CD8-positive, alpha-beta memory T cell (primary cell): ENCODE data around the gene FBXW7. TPM values are rescaled to one million over a fixed set of nuclear protein-coding genes. Genes with fewer than 3 reads are reported as not detected.

ENCODE experiments used
- CTCF ChIA-PET: fragments of 350-600 bp; sonication (Branson Sonifier 250); formaldehyde crosslinking; loops from one replicate; lab custom pipeline; 2021; ENCODE audit warnings: antibody characterized with exemption; lab: Charles Lee
- POLR2A ChIA-PET: fragments of 350-600 bp; sonication (Branson Sonifier 250); formaldehyde crosslinking; loops from one replicate; lab custom pipeline; 2021; ENCODE audit warnings: antibody characterized with exemption; lab: Charles Lee
- DNase-seq, 5 donors: peaks; one replicate each; pipeline versions ENCODE4 v3.0.0 to v3.0.0-alpha.2; 2020 to 2022; ENCODE audit warnings: mixed read lengths in 1 of 5
- H3K27ac ChIP-seq: one replicate; pipeline ENCODE4 v1.7.0; 2013; ENCODE audit warnings: low read depth, mild to moderate bottlenecking, low read length, moderate library complexity
- H3K27me3 ChIP-seq: 2 replicates; pipeline ENCODE4 v1.7.0; 2013; ENCODE audit warnings: low read length, mild to moderate bottlenecking; ENCODE audit not compliant: insufficient read depth, poor library complexity, severe bottlenecking
- H3K36me3 ChIP-seq: 2 replicates; pipeline ENCODE4 v1.7.0; 2013; ENCODE audit warnings: mild to moderate bottlenecking, low read length, moderate library complexity; ENCODE audit not compliant: insufficient read depth
- H3K4me1 ChIP-seq: 2 replicates; pipeline ENCODE4 v1.7.0; 2013; ENCODE audit warnings: mild to moderate bottlenecking, low read length, moderate library complexity; ENCODE audit not compliant: insufficient read depth
- H3K4me3 ChIP-seq: 2 replicates; pipeline ENCODE4 v1.7.0; 2013; ENCODE audit warnings: mild to moderate bottlenecking, low read length
- H3K9me3 ChIP-seq: 2 replicates; pipeline ENCODE4 v1.7.0; 2013; ENCODE audit warnings: mild to moderate bottlenecking, low read length
- H3K27ac Mint-ChIP-seq, 8 donors: one replicate each; pipeline ENCODE4 v1.8.0; 2020 to 2021; ENCODE audit warnings: mixed read lengths in 8 of 8, mild to moderate bottlenecking in 6 of 8, inconsistent platforms in 3 of 8, moderate library complexity in 3 of 8
- H3K27me3 Mint-ChIP-seq, 2 donors: one replicate each; pipeline ENCODE4 v1.8.0; 2020 to 2021; ENCODE audit warnings: mixed read lengths in 2 of 2, mild to moderate bottlenecking in 1 of 2, moderate library complexity in 1 of 2
- H3K36me3 Mint-ChIP-seq, 3 donors: one replicate each; pipeline ENCODE4 v1.8.0; 2020 to 2021; ENCODE audit warnings: mixed read lengths in 3 of 3, inconsistent platforms in 1 of 3, mild to moderate bottlenecking in 1 of 3
- H3K4me1 Mint-ChIP-seq, 3 donors: one replicate each; pipeline ENCODE4 v1.8.0; 2020 to 2021; ENCODE audit warnings: mixed read lengths in 3 of 3, inconsistent platforms in 1 of 3, mild to moderate bottlenecking in 1 of 3
- H3K4me3 Mint-ChIP-seq, 7 donors: one replicate each; pipeline ENCODE4 v1.8.0; 2020 to 2021; ENCODE audit warnings: mixed read lengths in 7 of 7, mild to moderate bottlenecking in 6 of 7, moderate library complexity in 4 of 7, inconsistent platforms in 2 of 7
- H3K9me3 Mint-ChIP-seq, 5 donors: one replicate each; pipeline ENCODE4 v1.8.0; 2020 to 2022; ENCODE audit warnings: mixed read lengths in 5 of 5, mild to moderate bottlenecking in 3 of 5, moderate library complexity in 2 of 5, inconsistent platforms in 1 of 5
- polyA plus RNA-seq: library from polyadenylated mRNA; unstranded; fragments of 300-500 nt; fragmentation: Illumina TruSeq; gene quantifications from one replicate; pipeline ENCODE4 v1.2.3, GENCODE V29; 2021
- total RNA-seq, 2 experiments: library from RNA; stranded (reverse); gene quantifications; one replicate each; pipeline ENCODE4 v1.2.3, GENCODE V29; 2021

FBXW7 gene, protein sequence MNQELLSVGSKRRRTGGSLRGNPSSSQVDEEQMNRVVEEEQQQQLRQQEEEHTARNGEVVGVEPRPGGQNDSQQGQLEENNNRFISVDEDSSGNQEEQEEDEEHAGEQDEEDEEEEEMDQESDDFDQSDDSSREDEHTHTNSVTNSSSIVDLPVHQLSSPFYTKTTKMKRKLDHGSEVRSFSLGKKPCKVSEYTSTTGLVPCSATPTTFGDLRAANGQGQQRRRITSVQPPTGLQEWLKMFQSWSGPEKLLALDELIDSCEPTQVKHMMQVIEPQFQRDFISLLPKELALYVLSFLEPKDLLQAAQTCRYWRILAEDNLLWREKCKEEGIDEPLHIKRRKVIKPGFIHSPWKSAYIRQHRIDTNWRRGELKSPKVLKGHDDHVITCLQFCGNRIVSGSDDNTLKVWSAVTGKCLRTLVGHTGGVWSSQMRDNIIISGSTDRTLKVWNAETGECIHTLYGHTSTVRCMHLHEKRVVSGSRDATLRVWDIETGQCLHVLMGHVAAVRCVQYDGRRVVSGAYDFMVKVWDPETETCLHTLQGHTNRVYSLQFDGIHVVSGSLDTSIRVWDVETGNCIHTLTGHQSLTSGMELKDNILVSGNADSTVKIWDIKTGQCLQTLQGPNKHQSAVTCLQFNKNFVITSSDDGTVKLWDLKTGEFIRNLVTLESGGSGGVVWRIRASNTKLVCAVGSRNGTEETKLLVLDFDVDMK
- total RNA-seq (10 to 100 TPM; 46.6 to 54.3 TPM), polyA plus RNA-seq (42.7 TPM)

DNA sequence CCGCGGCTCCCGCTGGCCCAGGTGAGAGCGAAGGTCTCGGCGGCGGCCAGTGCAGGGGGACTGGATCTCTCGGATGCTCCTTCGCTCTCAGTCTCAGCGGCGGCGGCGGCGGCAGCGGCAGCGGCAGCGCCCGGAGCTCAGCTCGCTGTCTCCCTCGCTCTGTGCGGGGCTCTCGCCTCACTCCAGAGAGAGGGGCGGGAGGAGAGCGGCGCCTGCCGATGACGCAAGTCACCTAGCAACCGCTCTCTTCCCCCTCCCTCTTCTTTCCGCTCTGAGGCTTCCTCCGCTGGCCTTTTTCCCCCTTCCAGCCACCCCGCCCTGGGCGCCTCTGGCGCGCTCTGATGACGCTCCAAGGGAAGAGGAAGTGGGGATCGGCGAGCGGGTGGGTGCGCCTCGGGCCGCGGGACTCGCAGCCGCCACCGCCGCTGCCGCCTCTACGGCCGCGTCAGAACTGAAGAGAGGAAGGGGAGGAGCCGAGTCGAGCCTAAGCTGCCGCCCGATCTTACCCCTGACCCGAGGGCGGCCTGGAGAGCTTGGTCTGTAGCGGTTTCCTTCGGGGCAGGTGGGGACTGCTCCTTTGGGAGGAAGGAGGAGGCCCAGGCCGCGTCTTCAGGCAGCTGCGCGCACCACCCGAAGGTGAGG is at the start of gene FBXW7:
Gene FBXW7 (minus strand): TSS at position 190 of the 642 bp plus-strand sequence. CDS start 124,289 bp downstream, outside the sequence.
- H3K4me1 Mint-ChIP-seq: peaks cover 68 to 75% (median 73%) of the 10 kb centered on the region in 3 donors
- peak; percentile 98 to 100 (median 100) for DNase-seq
- ChIA-PET POLR2A (interaction anchor here (0.6 to 3.8 kb wide), 17 partner anchors 9 to 435 kb away, joined by 3 to 41 read pairs (median 4); partner anchors contain the start of gene TMEM154), CTCF (interaction anchor here (0.8 to 6.9 kb wide), 10 partner anchors 8 to 199 kb away, joined by 3 to 40 read pairs (median 6); no protein-coding TSS in a partner anchor)
- H3K27ac ChIP-seq: peak within 1 kb of the TSS; percentile 98
- peak within 1 kb of the TSS; percentile 89 to 98 (median 96) for H3K4me3 Mint-ChIP-seq
- H3K4me3 ChIP-seq: peak within 1 kb of the TSS; percentile 94
- H3K27me3 Mint-ChIP-seq: peaks cover 0 to 7% of the 10 kb centered on the region in 2 donors
- H3K27ac Mint-ChIP-seq: peak within 1 kb of the TSS; percentile 96 to 100 (median 99)
- peaks cover 0 to 42% (median 7%) of the 10 kb centered on the region in 3 donors for H3K36me3 Mint-ChIP-seq
- H3K4me1 ChIP-seq: peaks cover 52% of the 10 kb centered on the region
- H3K27me3 ChIP-seq: no peaks in the 10 kb centered on the region
- H3K36me3 ChIP-seq: no peaks in the 10 kb centered on the region
- H3K9me3 Mint-ChIP-seq: no peaks in the 10 kb centered on the region
- no peaks in the 10 kb centered on the region for H3K9me3 ChIP-seq

DNA sequence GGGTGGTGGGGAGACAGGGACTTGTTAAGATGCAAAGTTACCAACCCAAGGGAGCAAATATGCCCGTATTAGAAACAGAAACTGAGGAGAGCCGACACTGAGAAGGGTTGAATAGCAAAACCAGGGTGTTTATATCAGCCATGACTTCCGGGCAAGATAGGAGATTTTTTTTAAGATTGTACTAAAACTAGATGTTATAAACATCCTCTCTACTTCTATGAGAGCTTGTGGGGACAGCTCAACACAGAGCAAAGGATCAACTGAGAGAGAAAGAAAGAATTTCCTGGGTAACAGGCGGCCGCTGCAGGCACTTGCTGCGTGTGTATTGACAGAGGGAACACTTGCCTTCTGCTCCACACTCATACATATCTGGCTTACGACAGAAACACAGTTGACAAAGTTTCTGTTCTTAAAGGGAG is 49.1 kb upstream of the FBXW7 start:
- H3K36me3 Mint-ChIP-seq: peaks cover 0 to 10% (median 3%) of the 10 kb centered on the region in 3 donors
- Histone ChIP-seq H3K4me3 (no peak overlapping the region), H3K9me3 (no peaks in the 10 kb centered on the region), H3K27me3 (no peaks in the 10 kb centered on the region), H3K27ac (no peak overlapping the region), H3K4me1 (peaks cover 10% of the 10 kb centered on the region), H3K36me3 (no peaks in the 10 kb centered on the region)
- H3K4me1 Mint-ChIP-seq: peaks cover 9 to 23% (median 14%) of the 10 kb centered on the region in 3 donors
- H3K27ac Mint-ChIP-seq: peak overlapping the region; percentile 45 to 88 (median 77)
- H3K27me3 Mint-ChIP-seq: peaks cover 6% of the 10 kb centered on the region in 2 donors
- CTCF ChIA-PET: interaction anchor here (0.7 to 0.8 kb wide), 2 partner anchors 8 to 14 kb away, joined by 3 read pairs; no protein-coding TSS in a partner anchor
- POLR2A ChIA-PET: no interaction called here
- peak overlapping the region; percentile 17 to 70 (median 65) for H3K4me3 Mint-ChIP-seq
- peaks cover 0 to 7% (median 6%) of the 10 kb centered on the region in 5 donors for H3K9me3 Mint-ChIP-seq
- DNase-seq: no peak

DNA sequence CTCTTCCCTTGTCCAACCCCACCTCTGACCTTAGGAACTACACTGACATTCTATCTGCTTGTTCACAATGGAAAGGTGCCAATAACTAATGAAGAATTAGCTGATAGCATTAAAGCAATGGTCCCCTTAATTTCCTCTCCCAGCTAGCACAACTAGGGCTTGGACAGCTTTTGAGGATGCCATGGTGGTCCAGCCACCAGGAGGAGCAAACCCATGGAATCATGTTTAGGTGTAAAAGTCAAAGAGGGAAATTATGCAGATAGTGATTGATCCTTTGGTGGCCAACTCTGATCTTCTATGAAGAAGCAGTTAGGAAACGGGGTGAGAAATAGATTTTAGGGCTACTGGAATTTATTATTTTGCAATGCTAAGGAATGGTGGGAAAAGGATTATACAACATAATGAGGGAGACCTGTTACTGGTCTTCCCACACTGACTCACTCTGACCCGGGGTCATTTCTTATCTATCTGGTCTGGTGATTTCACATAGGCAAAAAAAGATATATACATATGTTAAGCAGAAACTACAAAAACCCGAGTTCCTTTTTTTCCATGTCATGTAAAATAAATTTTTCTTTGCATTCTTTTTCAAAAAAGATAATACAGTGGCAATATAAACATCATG is 45.8 kb upstream of the FBXW7 start:
- Mint-ChIP-seq H3K36me3 (peaks cover 0 to 3% (median 2%) of the 10 kb centered on the region in 3 donors), H3K4me3 (no peak overlapping the region), H3K9me3 (peaks cover 0 to 3% (median 2%) of the 10 kb centered on the region in 5 donors), H3K4me1 (peaks cover 9 to 21% (median 13%) of the 10 kb centered on the region in 3 donors), H3K27me3 (peaks cover 0 to 3% of the 10 kb centered on the region in 2 donors), H3K27ac (no peak overlapping the region)
- POLR2A ChIA-PET: no interaction called here
- Histone ChIP-seq H3K4me3 (no peak overlapping the region), H3K27ac (no peak overlapping the region), H3K4me1 (peaks cover 10% of the 10 kb centered on the region), H3K27me3 (no peaks in the 10 kb centered on the region), H3K36me3 (no peaks in the 10 kb centered on the region), H3K9me3 (no peaks in the 10 kb centered on the region)
- no peak for DNase-seq
- CTCF ChIA-PET: interaction anchor here (0.7 kb wide), 1 partner anchor 80 kb away, joined by 4 read pairs; no protein-coding TSS in a partner anchor

DNA sequence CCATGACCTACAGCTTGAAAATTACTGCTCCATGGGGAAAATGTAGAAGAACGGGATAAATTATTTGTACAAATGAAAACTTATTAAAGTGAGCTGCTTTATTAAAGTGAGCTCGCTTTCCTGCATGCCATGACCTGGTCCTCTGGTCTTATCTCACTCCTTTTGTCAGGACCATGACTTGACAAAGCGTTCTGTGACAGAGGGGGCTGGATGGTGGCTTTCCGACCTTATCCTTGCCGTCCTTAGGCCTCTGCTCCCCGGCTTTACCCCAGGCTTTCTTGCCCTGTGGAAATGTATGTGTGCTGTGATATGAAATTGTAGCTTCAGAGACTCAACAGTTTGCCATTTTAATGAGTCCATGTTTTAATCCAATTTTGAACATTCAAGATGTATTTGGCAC is 44.0 kb upstream of the FBXW7 start:
- Histone ChIP-seq H3K27me3 (no peaks in the 10 kb centered on the region), H3K36me3 (no peaks in the 10 kb centered on the region), H3K4me3 (no peak overlapping the region), H3K4me1 (no peaks in the 10 kb centered on the region), H3K27ac (no peak overlapping the region), H3K9me3 (no peaks in the 10 kb centered on the region)
- H3K4me3 Mint-ChIP-seq: no peak overlapping the region
- ChIA-PET CTCF (interaction anchor here (0.8 to 1.2 kb wide), 2 partner anchors 15 to 30 kb away, joined by 3 read pairs; no protein-coding TSS in a partner anchor), POLR2A (no interaction called here)
- peaks cover 0 to 5% (median 2%) of the 10 kb centered on the region in 3 donors for H3K4me1 Mint-ChIP-seq
- no peak for DNase-seq
- H3K27me3 Mint-ChIP-seq: no peaks in the 10 kb centered on the region
- H3K27ac Mint-ChIP-seq: no peak overlapping the region
- H3K9me3 Mint-ChIP-seq: no peaks in the 10 kb centered on the region
- no peaks in the 10 kb centered on the region for H3K36me3 Mint-ChIP-seq

DNA sequence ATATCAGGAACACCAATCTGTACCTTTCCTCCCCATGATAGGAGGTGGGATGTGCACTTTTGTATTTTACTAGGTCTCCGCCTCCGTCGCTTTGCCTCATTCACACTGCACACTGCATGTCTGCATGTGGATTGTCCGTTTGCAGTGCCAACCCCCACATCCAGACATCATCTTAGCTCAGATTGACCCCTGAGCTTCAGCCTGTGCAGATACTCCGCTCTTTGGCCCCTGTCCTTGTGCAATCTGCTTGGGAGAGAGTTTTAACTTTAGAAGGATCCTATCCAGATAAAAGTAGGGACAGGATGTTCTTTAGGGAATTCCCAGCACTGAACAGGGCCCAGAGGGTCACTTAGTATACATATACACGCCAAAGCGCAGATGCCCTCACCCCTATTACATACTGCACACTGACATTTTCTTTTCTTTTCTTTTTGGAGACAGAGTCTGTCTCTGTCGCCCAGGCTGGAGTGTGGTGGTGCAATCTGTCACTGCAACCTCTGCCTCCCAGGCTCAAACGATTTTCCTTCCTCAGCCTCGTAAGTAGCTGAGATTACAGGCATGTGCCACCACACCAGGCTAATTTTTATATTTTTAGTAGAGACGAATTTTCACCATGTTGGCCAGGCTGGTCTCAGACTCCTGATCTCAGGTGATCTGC is 43.3 kb upstream of the FBXW7 start:
- Mint-ChIP-seq H3K27ac (no peak overlapping the region), H3K36me3 (no peaks in the 10 kb centered on the region), H3K4me3 (no peak overlapping the region), H3K27me3 (peaks cover 0 to under 1% of the 10 kb centered on the region in 2 donors), H3K4me1 (no peaks in the 10 kb centered on the region), H3K9me3 (no peaks in the 10 kb centered on the region)
- Histone ChIP-seq H3K9me3 (no peaks in the 10 kb centered on the region), H3K4me3 (no peak overlapping the region), H3K36me3 (no peaks in the 10 kb centered on the region), H3K27me3 (no peaks in the 10 kb centered on the region), H3K27ac (no peak overlapping the region), H3K4me1 (no peaks in the 10 kb centered on the region)
- CTCF ChIA-PET: interaction anchor here (0.8 to 1.5 kb wide), 2 partner anchors 12 to 15 kb away, joined by 3 to 4 read pairs; no protein-coding TSS in a partner anchor
- no peak for DNase-seq
- POLR2A ChIA-PET: interaction anchor here (0.6 kb wide), 1 partner anchor 89 kb away, joined by 3 read pairs; no protein-coding TSS in a partner anchor

DNA sequence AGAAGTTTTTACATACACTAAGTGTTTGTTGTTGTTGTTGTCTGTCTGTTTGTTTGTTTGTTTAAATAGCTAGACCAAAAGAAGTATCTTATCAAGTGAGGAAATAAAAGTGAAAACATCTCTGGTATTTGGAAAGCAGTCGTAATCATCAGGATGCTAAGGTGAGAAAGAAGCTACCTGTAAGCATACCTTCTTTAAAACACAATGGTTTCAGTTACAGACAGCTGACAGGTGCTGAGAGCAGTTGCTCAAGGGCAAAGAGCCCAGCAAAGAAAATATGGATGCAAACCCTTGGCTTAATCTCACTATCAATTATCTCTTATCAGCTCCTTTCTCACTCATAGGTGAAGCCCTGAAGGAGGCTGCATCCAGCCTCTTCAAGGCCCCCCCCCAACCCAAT is 42.8 kb upstream of the FBXW7 start:
- Mint-ChIP-seq H3K4me3 (no peak overlapping the region), H3K9me3 (no peaks in the 10 kb centered on the region), H3K36me3 (no peaks in the 10 kb centered on the region), H3K27ac (no peak overlapping the region), H3K27me3 (peaks cover 0 to 5% of the 10 kb centered on the region in 2 donors), H3K4me1 (no peaks in the 10 kb centered on the region)
- no peak overlapping the region for H3K27ac ChIP-seq
- H3K9me3 ChIP-seq: no peaks in the 10 kb centered on the region
- H3K36me3 ChIP-seq: no peaks in the 10 kb centered on the region
- H3K4me1 ChIP-seq: no peaks in the 10 kb centered on the region
- H3K27me3 ChIP-seq: no peaks in the 10 kb centered on the region
- POLR2A ChIA-PET: interaction anchor here (0.6 kb wide), 1 partner anchor 89 kb away, joined by 3 read pairs; no protein-coding TSS in a partner anchor
- no peak for DNase-seq
- CTCF ChIA-PET: interaction anchor here (0.6 to 1.5 kb wide), 2 partner anchors 13 to 32 kb away, joined by 3 to 4 read pairs; no protein-coding TSS in a partner anchor
- no peak overlapping the region for H3K4me3 ChIP-seq
